HFF-Myc (cell line): ENCODE results near the gene SELENON.
"Not testable (repeated sequence)": the region's sequence is repeated elsewhere in the genome, so short reads cannot be mapped to it uniquely, and the experiment has no call there.

Experiments
- DNase-seq: peaks from one replicate; pipeline ENCODE4 v3.0.0-alpha.2; 2011; ENCODE audit warnings: low read depth; ENCODE audit errors: extremely low read depth
- H3K4me3 ChIP-seq: replicated peaks from 2 replicates; pipeline ENCODE4 v1.5.1; 2011; ENCODE audit warnings: low read depth, mild to moderate bottlenecking, control low read depth, low read length
- CTCF ChIP-seq: IDR thresholded peaks from 2 replicates; pipeline ENCODE4 v1.5.1; 2012; ENCODE audit warnings: mild to moderate bottlenecking, low read depth, low read length, control low read depth; ENCODE audit errors: missing control alignments

Gene SELENON

GRCh38 chr1:25837262-25837875 lies 37.4 kb downstream of the SELENON start:
- no peak for DNase-seq
- H3K4me3 ChIP-seq: no peak overlapping the region
- no peak for TF ChIP-seq CTCF

- not testable (repeated sequence) for DNase-seq, H3K4me3 ChIP-seq
Measured at GRCh38 chr1:25839808-25840207, 39.8 kb downstream of the SELENON start.

- no peak for TF ChIP-seq CTCF
- H3K4me3 ChIP-seq: no peak overlapping the region
- no peak for DNase-seq
Measured at GRCh38 chr1:25843483-25843882, 43.5 kb downstream of the SELENON start.

GRCh38 chr1:25844536-25845337 lies 44.7 kb downstream of the SELENON start:
- DNase-seq: no peak
- H3K4me3 ChIP-seq: no peak overlapping the region
- no peak for TF ChIP-seq CTCF

- no peak for TF ChIP-seq CTCF
- H3K4me3 ChIP-seq: no peak overlapping the region
- no peak for DNase-seq
Measured at GRCh38 chr1:25845664-25846063, 45.7 kb downstream of the SELENON start.

- no peak overlapping the region for H3K4me3 ChIP-seq
- TF ChIP-seq CTCF: no peak
- DNase-seq: no peak
Measured at GRCh38 chr1:25847929-25848328, 47.9 kb downstream of the SELENON start.

GRCh38 chr1:25848531-25848930 lies 48.5 kb downstream of the SELENON start:
- H3K4me3 ChIP-seq: no peak overlapping the region
- no peak for DNase-seq
- no peak for TF ChIP-seq CTCF
